Neutrophil (primary cell): Measurements from ENCODE around the gene RTL9.

ENCODE experiments used
- H3K27ac ChIP-seq: fragments of 200-600 bp; sonication (generic); 2 replicates; pipeline ENCODE4 v1.5.1; 2016; ENCODE audit warnings: mild to moderate bottlenecking, moderate library complexity
- H3K27me3 ChIP-seq: fragments of 200-600 bp; sonication (generic); 2 replicates; pipeline ENCODE4 v1.6.0; 2016; ENCODE audit warnings: mild to moderate bottlenecking
- H3K36me3 ChIP-seq: fragments of 200-600 bp; sonication (generic); 2 replicates; pipeline ENCODE4 v1.5.1; 2017
- H3K4me1 ChIP-seq, 2 experiments: fragments of 200-600 bp in 1 of 2; sonication (generic) in 1 of 2; 1 replicate in 1 of 2; 2 replicates in 1 of 2; pipeline versions ENCODE4 v1.5.1 to v1.6.1; 2013 to 2016; ENCODE audit warnings: low read depth in 1 of 2, low read length in 1 of 2, mild to moderate bottlenecking in 1 of 2, moderate library complexity in 1 of 2; ENCODE audit not compliant: control insufficient read depth in 1 of 2, insufficient read depth in 1 of 2
- H3K4me3 ChIP-seq, 2 experiments: fragments of 200-600 bp in 1 of 2; sonication (generic) in 1 of 2; 1 replicate in 1 of 2; 2 replicates in 1 of 2; pipeline ENCODE4 v1.5.1; 2013 to 2016; ENCODE audit warnings: low read depth in 1 of 2, low read length in 1 of 2, mild to moderate bottlenecking in 1 of 2, moderate library complexity in 1 of 2
- H3K9me3 ChIP-seq: fragments of 200-600 bp; sonication (generic); 2 replicates; pipeline ENCODE4 v1.5.1; 2016
- CTCF ChIP-seq: fragments of 200-600 bp; sonication (generic); IDR thresholded peaks from 2 replicates; pipeline ENCODE4 v1.5.1; 2016; ENCODE audit warnings: antibody characterized with exemption

Gene RTL9

GRCh38 chrX:110397904-110398303 lies 39.3 kb downstream of the RTL9 start:
- H3K4me3 ChIP-seq, result no peak overlapping the region
- no peaks in the 10 kb centered on the region for H3K9me3 ChIP-seq
- TF ChIP-seq CTCF, result no peak
- no peak overlapping the region for H3K27ac ChIP-seq
- H3K36me3 ChIP-seq, result no peaks in the 10 kb centered on the region
- H3K27me3 ChIP-seq, result no peaks in the 10 kb centered on the region
- H3K4me1 ChIP-seq, result no peaks in the 10 kb centered on the region

DNA sequence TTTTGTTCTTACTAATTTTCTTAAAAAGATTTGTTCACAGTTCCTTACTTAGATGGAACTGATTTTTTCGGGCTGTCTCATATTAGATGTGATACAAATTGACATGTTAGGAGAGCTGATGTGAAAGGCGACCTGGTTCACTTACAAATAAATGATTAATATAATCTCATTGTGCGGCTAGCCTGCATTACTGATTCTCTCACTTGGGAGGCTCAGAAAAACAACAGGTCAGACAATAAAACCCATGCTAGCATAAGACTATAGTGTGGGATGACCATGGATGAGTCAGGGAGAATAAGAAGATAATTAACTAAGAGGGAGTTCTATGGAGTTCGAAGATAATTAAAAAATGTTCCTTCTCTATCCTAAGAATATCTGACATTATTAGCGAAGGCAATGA lies 40.8 kb downstream of the RTL9 start:
- Histone ChIP-seq H3K36me3 (no peaks in the 10 kb centered on the region), H3K27me3 (no peaks in the 10 kb centered on the region), H3K9me3 (no peaks in the 10 kb centered on the region), H3K4me3 (no peak overlapping the region), H3K27ac (no peak overlapping the region), H3K4me1 (no peaks in the 10 kb centered on the region)
- TF ChIP-seq CTCF, result no peak

- Histone ChIP-seq H3K27ac (no peak overlapping the region), H3K27me3 (no peaks in the 10 kb centered on the region), H3K36me3 (no peaks in the 10 kb centered on the region), H3K9me3 (no peaks in the 10 kb centered on the region), H3K4me1 (no peaks in the 10 kb centered on the region), H3K4me3 (no peak overlapping the region)
- TF ChIP-seq CTCF, result no peak
These were observed 41.3 kb downstream of the RTL9 start for GRCh38 chrX:110399966-110400365.

DNA sequence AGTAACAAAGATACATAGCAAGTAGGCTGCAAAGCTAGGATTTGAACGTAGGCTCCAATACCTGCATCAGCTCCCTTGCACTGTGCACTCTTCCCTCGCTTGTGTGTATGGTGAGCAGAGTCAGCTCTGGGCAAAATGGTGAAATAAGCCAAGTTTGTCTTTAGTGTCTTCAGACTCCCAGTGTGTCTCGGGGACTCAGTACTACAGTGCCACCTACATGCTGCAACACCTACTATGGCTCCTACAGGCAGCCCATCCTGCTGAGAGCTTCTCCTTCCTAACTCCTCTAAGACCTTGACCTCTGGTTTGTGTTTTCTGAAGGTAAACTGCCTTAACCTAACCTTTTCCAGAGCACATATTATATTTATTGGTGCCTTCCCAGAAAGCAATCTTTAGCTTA lies 42.5 kb downstream of the RTL9 start:
- no peak for TF ChIP-seq CTCF
- no peaks in the 10 kb centered on the region for H3K4me1 ChIP-seq
- H3K27me3 ChIP-seq, result no peaks in the 10 kb centered on the region

GRCh38 chrX:110402091-110402849 lies 43.6 kb downstream of the RTL9 start:
- Histone ChIP-seq H3K9me3 (no peaks in the 10 kb centered on the region), H3K4me1 (no peaks in the 10 kb centered on the region), H3K36me3 (no peaks in the 10 kb centered on the region), H3K27me3 (no peaks in the 10 kb centered on the region), H3K27ac (no peak overlapping the region), H3K4me3 (no peak overlapping the region)
- no peak for TF ChIP-seq CTCF

More for the DNA sequence above, 42.5 kb downstream of the RTL9 start:
- H3K9me3 ChIP-seq, result no peaks in the 10 kb centered on the region
- H3K36me3 ChIP-seq, result no peaks in the 10 kb centered on the region
- H3K4me3 ChIP-seq, result no peak overlapping the region
- no peak overlapping the region for H3K27ac ChIP-seq
